ENCODE results near the gene DICER1. TPM values are rescaled to one million over a fixed set of nuclear protein-coding genes. Genes with fewer than 3 reads are reported as not detected.

The DICER1 gene
- polyA plus RNA-seq, 1 donor from 2014 or later, result 93.8 TPM

DNA sequence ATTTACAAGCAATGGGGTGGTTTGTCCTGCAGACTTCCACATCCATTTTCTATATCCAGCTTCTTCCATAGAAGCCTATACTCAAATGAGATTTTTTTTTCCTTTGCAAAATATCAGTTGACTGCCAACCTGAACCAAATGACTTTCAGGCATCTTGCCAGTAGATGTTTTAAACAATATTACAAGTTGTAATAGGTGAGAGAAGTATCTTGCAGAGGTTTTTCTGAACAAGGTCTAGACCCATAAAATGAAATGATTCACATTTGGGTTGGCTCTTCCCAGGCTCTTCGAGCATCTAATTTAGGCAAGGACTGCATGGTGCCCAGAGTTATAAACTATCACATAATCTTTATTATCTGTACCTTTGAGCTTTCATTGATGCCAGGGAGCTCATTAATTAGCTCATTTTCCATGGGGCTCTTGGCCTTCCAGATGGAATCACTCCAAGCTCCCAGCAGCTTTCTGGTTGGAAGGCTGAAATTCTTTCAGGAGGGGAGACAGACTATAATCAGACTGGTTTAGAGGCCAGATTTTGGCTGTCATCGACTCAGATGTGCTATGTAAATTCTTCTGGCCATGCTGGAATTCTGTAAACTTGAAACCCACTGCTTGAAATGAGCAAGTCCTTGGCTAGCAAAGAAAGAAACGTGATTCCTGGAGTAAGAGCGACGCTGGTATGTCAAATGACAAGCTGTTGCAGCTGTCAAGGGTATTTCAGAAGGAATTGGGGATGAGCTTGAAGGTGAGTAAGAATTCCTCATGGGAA, 32.2 kb upstream of the DICER1 start:
- H3K27me3 ChIP-seq (ENCODE audit: insufficient read depth, low read depth, low read length), result no peaks in the 10 kb centered on the region
- no peaks in the 10 kb centered on the region for H3F3A ChIP-seq (ENCODE audit: insufficient read depth, low read length, poor library complexity, severe bottlenecking)
- H2AFZ ChIP-seq (ENCODE audit: low read depth, low read length), result no peak overlapping the region
- TF ChIP-seq RAD21 (conservative IDR thresholded peaks at IDR 0.05) (no peak), TAF1 (IDR thresholded peaks at IDR 0.05; ENCODE audit: low read depth) (no peak), EZH2 (IDR thresholded peaks at IDR 0.05; ENCODE audit: borderline replicate concordance, insufficient read depth, low read length, poor library complexity, severe bottlenecking) (no peak), CTCF (IDR thresholded peaks at IDR 0.05; ENCODE audit: poor library complexity, severe bottlenecking) (no peak), SMC3 (conservative IDR thresholded peaks at IDR 0.05; ENCODE audit: poor library complexity) (no peak), EP300 (conservative IDR thresholded peaks at IDR 0.05; ENCODE audit: poor library complexity, severe bottlenecking) (no peak), MXI1 (conservative IDR thresholded peaks at IDR 0.05; ENCODE audit: poor library complexity, severe bottlenecking) (no peak), POLR2AphosphoS5 (IDR thresholded peaks at IDR 0.05) (no peak)
- TF ChIP-seq, protein P1, sequence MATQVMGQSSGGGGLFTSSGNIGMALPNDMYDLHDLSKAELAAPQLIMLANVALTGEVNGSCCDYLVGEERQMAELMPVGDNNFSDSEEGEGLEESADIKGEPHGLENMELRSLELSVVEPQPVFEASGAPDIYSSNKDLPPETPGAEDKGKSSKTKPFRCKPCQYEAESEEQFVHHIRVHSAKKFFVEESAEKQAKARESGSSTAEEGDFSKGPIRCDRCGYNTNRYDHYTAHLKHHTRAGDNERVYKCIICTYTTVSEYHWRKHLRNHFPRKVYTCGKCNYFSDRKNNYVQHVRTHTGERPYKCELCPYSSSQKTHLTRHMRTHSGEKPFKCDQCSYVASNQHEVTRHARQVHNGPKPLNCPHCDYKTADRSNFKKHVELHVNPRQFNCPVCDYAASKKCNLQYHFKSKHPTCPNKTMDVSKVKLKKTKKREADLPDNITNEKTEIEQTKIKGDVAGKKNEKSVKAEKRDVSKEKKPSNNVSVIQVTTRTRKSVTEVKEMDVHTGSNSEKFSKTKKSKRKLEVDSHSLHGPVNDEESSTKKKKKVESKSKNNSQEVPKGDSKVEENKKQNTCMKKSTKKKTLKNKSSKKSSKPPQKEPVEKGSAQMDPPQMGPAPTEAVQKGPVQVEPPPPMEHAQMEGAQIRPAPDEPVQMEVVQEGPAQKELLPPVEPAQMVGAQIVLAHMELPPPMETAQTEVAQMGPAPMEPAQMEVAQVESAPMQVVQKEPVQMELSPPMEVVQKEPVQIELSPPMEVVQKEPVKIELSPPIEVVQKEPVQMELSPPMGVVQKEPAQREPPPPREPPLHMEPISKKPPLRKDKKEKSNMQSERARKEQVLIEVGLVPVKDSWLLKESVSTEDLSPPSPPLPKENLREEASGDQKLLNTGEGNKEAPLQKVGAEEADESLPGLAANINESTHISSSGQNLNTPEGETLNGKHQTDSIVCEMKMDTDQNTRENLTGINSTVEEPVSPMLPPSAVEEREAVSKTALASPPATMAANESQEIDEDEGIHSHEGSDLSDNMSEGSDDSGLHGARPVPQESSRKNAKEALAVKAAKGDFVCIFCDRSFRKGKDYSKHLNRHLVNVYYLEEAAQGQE (IDR thresholded peaks at IDR 0.05; ENCODE audit: borderline replicate concordance), result no peak
- no peaks in the 10 kb centered on the region for H3K36me3 ChIP-seq (ENCODE audit: insufficient read depth, low read length)
- no peak overlapping the region for H3K27ac ChIP-seq (ENCODE audit: low read length)
- no peaks in the 10 kb centered on the region for H4K20me1 ChIP-seq (ENCODE audit: insufficient read depth)
- no peak overlapping the region for H3K4me3 ChIP-seq (ENCODE audit: low read length)
- no peaks in the 10 kb centered on the region for H3K9me3 ChIP-seq (ENCODE audit: low read length)
- no peaks in the 10 kb centered on the region for H3K79me2 ChIP-seq (replicated peaks; ENCODE audit: insufficient read depth, low read length)
- H3K4me2 ChIP-seq (ENCODE audit: low read length), result no peak overlapping the region
- no peak overlapping the region for H3K9ac ChIP-seq (ENCODE audit: low read length)
- H3K9me2 ChIP-seq (ENCODE audit: insufficient read depth, low read length), result no peaks in the 10 kb centered on the region

- Histone ChIP-seq H3K79me2 (replicated peaks; ENCODE audit: insufficient read depth, low read length) (no peaks in the 10 kb centered on the region), H3K36me3 (ENCODE audit: insufficient read depth, low read length) (no peaks in the 10 kb centered on the region), H3K27me3 (ENCODE audit: insufficient read depth, low read depth, low read length) (no peaks in the 10 kb centered on the region), H4K20me1 (ENCODE audit: insufficient read depth) (no peaks in the 10 kb centered on the region), H2AFZ (ENCODE audit: low read depth, low read length) (no peak overlapping the region), H3K4me3 (ENCODE audit: low read length) (no peak overlapping the region), H3K27ac (ENCODE audit: low read length) (no peak overlapping the region), H3K9me3 (ENCODE audit: low read length) (no peaks in the 10 kb centered on the region), H3F3A (ENCODE audit: insufficient read depth, low read length, poor library complexity, severe bottlenecking) (no peaks in the 10 kb centered on the region), H3K9me2 (ENCODE audit: insufficient read depth, low read length) (no peaks in the 10 kb centered on the region), H3K9ac (ENCODE audit: low read length) (no peak overlapping the region), H3K4me2 (ENCODE audit: low read length) (no peak overlapping the region)
- TF ChIP-seq RAD21 (conservative IDR thresholded peaks at IDR 0.05), result no peak
- no peak for TF ChIP-seq POLR2AphosphoS5 (IDR thresholded peaks at IDR 0.05)
- TF ChIP-seq EP300 (conservative IDR thresholded peaks at IDR 0.05; ENCODE audit: poor library complexity, severe bottlenecking), result no peak
- TF ChIP-seq CTCF (IDR thresholded peaks at IDR 0.05; ENCODE audit: poor library complexity, severe bottlenecking), result no peak
These were observed 31.1 kb upstream of the DICER1 start for GRCh38 chr14:95188380-95188779.

All from neural cell (in vitro differentiated cells).